GM19043 (cell line): ENCODE results near the gene FOXP2.
"Not testable (repeated sequence)": the region's sequence is repeated elsewhere in the genome, so short reads cannot be mapped to it uniquely, and the experiment has no call there.

Experiments used
- ATAC-seq: cut with Tn5 transposase; IDR thresholded peaks from one replicate; pipeline ENCODE4 v1.9.1; 2021; ENCODE audit warnings: low read depth; ENCODE audit not compliant: unreplicated experiment

FOXP2 gene

DNA sequence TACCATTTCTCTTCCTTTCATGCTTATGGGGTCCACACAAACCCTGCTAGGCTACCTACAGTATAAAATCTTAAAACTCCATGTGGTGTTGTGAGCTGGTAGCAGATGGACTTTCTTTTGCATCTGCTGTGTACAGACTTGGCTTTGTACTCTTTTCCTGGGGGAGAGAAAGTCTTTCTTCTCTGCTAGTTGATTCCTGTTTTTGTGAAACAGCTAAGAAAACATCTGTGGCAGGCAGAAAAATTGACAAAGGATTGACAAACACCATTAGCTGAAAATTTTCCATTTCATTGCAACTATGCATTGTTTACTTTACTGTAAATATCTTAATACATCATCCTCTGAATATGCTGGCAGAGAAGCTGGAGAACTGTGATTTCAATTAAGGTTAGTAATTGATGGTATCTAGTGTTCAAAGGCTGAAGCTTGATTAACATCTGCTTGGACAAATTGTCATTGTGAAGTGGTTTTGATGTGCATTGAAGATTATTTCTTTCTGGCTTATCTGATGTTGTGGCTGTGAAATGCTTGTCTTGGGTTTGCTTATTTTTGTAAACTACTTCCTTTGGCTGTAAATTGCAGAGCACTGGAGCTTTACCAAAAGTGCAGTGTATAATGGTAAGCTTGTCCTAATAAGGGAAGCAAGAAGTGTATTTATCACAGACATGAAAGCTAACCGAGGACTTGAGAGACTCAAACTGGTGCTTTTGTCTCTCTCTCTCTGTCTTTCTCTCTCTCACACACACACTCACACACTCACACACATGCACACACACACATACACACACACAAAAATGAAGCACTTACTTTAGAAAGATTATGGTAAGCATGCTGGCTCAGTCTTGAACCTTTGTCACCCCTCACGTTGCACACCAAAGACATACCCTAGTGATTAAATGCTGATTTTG is at the start of gene FOXP2:
TSS of gene FOXP2 (plus strand) at position 660 of the 908 bp plus-strand sequence. CDS start 11,697 bp downstream, outside the sequence.
- no peak for ATAC-seq

DNA sequence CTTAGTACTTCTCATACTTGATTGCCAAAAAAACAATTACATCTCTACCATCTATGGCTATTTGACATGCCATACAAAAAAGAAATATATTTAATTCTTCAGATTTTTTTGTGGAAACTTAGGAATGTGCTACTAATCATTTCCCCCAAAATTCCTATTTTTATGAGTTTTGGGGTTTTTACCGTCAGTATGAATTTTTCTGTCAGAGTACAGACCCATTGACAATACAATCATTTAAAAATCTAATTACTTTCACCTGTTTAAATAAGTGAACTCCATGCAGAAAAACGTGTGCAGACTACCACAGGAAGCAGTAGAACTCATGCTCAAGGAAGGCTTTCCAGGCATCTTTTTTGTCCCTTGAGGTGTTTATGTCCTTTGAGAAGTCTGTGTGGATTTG is 48.8 kb upstream of the FOXP2 start:
- no peak for ATAC-seq

DNA sequence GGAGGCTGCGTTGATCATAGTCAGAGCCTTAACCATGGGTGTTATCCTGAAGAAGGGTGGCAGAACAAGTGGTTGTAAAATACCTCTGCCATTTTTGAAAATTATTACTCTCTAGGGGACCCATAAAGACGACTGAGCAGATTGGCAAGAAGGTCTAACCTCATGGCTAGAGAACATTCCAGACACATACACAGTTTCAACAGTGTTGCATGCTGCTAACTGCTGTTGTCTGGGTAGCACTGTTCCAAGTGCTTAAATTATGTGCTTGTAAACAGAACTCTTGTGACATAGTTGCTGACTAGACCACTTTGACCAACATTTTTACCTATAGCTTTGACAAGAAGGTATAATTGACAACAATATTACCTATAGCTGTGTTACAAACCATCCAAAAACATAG is 46.1 kb upstream of the FOXP2 start:
- ATAC-seq = no peak

DNA sequence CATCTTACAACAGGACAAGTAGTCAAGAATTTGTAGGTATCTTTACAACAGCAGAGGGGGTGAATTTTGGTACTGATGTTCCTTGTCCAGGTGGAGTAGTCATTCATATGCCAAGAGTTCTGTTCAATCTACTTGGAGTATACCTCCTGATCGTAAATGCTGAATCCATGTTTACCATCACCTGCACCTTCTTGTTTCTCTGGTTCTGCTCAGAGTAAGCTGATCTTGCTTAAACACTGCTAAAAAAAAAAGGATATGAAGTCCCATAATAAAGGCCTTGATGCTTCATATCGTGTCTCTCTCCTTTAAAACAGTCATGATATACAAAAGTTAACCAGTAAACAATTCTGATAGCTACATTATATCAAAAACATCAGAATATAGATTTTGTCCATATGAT is 45.3 kb upstream of the FOXP2 start:
- ATAC-seq = no peak

DNA sequence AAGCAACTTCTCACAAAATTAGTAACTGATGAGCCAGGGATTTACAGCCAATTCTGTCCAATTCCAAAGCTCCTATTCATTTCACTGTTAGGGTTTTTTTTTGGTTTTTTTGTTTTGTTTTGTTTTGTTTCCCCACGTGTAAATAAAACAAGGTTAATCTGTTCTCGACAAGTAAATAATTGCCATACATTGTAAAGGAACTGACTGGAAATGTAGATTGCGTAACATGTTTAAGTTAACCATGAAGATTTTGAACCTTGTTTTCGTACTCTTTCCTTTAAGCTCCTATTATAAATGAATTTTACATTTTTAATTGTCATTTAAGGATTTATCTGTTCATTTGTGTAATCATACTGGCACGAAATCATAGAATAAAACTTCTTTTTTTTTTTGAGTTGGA is 42.0 kb upstream of the FOXP2 start:
- ATAC-seq = no peak

DNA sequence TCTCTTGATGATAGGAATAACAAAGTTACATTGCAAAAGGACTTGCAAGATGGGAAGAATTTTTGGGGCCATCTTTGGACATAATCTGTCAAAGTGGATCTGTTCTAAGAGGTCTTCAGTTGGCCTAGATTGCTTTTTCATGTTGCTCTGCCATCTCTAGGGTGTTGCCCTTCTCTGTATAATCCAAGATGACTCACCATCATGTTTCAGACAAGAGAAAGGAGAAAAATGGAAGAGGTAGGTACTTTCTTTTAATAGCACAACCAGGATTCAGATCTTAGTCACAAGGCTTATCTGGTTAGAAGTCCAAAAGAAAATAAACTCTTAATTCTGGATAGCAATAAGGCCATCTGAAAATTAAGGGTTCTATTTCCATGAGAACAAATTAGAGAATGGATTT is 38.7 kb upstream of the FOXP2 start:
- no peak for ATAC-seq

DNA sequence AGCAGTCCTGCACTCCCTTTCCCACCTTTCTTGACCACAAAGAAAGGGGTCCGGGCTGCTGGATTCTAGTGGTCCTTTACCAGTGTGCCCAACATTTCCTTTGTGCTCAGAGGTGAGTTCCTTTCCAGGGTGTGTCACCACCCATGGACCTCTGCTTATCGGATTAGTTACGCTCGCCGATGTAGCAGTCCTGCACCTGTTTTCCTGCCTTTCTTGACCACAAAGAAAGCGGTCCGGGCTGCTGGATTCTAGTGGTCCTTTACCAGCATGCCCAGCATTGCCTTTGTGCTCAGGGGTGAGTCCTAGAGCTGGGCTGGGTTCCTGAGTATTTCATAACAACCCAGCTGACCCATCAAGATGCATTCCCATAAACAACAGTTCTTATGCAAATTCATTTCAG is 30.7 kb upstream of the FOXP2 start:
- not testable (repeated sequence) for ATAC-seq

DNA sequence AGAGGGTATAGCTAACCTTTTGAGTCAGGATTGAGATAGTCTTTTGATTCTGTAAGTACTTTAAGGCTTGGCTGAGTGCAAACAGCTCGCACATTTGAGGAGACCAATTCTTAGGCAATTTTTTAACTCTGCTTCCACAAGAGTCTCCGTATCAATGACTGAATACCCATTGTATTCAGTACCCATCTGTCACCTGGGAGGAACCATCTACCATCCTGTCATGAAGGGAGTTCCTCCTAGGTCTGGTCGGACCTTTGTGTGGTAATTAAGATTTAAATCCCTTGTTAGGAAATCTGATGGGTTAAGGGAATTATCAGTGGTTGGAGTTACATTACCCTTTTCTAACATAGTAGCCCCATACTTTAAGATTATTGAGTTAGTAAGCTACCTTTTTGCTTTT is 30.3 kb upstream of the FOXP2 start:
- not testable (repeated sequence) for ATAC-seq

DNA sequence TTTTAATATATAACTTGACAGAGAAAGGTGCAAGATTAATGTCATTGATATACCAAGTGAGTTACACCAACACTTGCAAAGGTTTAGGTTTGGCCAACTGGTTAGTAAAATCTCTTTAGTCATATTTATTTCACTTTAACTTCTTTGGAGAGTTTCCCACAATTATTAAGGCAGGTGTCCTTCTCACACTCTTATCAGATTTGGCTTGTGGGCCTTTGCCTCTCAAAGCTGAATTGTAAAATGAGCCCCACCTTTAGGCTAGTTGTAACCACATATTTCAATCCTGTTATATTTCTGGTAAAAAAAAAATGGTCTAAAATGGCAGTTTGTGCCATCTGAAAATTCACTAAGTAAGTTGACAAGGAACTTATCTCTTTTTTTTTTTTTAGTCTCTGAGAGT is 26.6 kb upstream of the FOXP2 start:
- no peak for ATAC-seq

DNA sequence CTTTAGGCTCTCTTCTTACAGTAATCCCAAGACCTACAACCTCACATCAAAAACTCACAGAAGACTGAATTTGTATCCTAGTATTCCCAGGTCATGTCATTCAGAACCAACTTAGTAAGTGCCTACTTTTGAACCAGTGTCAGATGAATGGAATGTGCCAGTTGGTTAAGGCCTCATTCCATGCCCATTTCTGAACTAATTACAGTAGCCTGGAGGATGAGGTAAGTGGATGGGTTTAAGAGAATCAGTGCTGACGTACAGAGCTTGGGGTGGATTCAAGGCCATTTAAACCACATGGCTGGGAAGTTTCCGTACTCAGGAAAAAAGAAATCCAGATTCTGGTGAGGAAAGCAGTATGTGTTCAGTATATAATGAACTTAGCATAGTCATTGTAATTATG is 21.9 kb upstream of the FOXP2 start:
- ATAC-seq = no peak

DNA sequence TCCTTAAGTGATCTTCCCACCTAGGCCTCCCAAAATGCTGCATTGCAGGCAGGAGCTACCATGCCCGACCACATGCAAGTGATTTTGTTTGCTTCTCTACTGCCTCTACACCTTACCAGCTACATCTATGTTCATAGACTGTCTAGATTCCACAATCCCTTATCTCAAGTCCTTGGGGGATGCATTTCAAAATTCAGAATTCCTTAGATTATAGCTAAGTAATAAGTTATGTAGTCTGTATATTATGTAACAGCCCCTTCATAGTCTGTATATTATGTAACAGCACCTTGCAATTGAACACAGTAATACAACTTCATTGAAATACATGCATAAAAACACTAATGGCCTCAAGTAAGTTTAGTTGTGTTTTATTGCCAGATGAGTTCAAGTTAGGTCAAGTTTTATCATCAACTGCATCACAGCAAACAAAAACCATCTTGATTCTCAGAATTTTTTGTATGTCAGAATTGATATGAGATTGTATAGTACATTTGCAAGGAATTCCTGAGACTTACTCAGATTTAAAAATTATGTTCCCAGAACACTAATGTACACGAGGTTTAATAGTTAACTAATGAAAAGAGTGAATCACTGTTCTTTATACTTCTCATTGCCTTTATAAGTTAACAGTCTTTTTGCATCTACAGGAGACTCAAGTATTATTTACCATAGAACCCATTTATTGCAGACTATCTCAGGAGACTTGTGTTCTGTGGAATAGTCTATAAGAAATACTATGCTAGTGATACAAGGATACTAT is 11.6 kb upstream of the FOXP2 start:
- no peak for ATAC-seq

DNA sequence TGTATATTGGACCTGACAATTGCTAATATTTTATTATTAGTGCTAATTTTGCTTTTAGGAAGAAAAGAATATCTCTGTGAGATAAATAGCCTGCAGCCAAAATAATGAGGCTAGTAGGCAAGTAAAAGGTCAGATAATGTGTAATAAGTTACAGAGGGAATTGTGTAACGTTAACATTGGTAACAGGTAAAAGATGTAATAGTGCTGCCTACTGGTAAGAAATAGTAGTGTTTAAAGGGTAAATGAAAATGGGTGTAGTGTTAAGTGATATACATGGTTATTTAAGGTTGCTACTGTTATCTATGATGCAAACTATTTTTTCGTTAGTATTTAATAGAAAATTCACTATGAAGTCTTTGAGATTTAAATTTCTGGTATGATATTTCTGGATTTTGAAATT is 9.2 kb upstream of the FOXP2 start:
- ATAC-seq = peak; percentile 55

DNA sequence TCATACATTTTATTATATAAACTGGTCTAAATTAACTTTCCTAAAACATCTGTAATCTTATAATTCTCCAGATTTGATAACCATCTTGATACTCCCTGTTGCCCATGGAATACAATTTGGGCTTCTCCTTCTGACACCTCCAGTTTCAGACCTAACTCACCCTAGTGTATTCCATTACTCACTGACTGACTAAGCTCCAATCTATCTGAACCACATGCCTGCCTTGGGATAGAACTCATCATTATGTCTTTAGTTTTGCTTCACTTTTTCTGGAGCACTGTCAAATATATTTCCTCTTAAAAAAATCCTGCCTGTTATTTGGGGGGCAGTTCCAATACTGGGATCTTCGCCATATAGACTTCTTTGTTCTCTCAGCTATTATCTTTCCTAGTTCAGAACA is 4.9 kb upstream of the FOXP2 start:
- no peak for ATAC-seq

DNA sequence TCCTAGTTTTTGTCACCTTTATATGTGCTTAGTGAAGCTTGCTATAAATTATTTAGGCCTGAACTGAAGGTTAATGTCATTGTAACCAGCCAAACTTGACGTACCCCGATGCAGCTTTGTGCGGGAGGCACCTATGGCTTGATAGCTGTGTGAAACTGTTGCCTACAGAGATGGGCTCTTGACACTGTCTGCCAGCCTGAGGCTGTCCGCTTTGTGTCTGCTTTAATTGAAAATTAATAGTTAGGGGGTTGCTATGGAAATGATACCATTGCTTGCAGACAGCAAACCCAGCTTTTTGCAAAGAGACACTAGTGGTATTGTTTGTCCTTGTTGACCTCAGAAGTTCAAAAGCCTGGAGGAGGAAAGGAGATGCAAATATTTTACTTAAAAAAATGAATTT is 2.1 kb upstream of the FOXP2 start:
- ATAC-seq = no peak

DNA sequence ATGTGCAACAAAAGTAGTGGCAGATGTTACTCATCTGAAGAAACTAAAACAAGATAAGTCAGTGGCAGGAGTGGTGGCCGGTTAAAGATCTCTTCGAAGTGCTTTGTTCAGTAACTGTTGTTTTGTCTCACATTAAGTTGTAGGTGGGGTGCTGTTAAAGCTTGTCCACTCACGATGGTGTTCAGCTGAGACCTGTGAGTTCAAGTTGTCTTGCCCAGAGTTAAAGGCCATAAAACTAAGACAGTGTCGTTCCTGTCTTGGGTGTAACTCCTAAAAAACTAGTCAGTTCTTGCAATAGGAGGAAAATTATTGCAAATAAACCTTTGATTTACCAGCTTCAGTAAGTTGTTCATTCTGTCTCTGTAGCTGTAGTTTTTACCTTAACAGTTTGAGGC is 857 bp upstream of the FOXP2 start:
- ATAC-seq = no peak

DNA sequence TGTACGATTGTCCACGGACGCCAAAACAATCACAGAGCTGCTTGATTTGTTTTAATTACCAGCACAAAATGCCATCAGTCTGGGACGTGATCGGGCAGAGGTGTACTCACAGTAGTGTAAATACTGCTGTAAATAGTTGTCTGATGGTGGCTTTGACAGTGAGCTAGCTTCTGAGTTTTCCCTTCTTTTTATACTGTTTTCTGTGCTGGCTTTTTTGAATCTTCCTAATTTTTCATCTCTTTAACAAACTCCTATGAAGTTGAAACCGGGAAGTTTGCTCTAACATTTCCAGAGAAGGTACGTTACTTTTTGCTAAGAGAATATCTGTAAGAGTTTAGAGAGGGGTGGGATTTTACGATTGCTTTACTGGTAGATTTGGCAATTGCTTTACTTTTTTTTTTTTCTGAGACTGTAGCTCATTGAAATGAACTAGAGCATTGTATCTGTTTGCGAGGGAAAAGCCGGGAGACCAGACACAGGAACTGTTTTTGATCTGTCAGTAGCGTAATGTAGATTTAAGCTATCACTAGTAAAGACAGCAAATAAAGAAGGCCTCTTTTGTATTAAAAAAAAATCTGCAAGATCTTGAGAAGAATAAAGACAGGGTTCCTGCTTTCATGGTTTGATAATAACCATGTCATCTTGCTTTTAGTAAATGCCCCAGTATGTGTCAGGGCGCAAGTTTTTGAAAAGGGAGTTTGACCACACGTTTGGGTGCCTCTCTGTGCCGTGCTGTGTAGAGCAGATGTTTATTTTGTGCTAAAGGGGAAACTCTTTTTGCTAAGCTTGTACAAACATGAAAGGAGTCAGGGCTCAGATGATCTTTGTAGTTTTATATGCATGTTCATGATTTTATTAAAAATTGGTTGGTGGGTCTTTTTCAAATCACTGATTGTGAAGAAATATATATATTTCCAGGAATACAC is 712 bp downstream of the FOXP2 start:
- ATAC-seq = no peak

DNA sequence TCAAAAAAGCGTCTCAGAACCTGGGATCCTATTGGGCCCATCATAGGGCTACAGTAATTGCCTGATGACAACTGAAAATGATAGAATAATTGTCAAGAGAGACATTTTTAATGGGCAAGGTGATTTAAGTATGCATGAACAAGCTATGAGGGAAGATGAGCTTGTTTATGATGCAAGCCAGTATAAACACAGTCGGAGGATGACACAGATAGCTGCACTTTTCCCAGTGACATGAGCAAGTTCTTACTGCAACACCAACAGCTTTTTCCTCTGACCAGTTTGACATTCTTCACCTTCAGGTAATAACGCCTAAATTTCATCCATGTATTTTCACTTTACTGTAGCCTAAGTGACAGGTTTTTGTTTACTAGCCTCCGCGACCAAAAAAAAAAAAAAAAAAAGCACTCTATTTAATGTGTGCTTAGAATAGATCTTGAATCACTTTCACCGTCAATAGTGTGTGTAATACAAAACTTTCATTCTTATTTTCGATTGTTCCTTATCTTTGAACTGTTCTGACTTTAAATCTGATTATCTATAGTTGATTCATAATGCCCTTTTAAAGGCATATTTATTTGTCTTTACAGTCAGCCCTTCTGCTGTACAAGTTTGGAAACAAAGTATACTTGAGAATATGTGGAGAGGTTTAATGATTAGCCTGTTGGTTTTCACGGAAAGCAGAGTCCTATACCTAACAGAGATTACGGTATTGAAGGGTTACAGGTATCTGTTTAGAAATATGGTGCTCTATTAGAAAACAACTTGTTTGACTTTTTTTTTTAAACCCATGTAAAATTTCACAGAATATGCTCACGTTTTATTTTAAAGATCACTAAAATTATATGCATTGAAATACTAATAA is 1.7 kb downstream of the FOXP2 start:
- ATAC-seq = no peak

DNA sequence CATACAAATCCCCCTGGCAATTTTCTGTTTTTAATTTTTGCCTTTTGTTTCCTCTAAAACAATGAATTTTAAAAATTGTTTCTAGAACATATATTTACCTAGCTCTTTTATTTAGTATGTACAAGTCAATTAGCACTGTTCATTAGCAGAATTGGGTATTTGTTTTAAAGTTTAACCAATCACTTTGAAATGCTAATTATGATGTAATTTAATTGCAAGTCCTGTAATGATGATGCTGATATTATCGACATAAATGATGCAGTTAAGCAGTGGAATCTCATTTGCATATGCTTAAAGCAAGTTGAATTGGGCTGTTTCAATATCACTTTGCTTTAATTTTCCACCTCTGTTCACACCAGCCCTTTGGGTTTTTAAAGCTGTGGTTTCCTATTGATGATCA is 2.7 kb downstream of the FOXP2 start:
- ATAC-seq = no peak

DNA sequence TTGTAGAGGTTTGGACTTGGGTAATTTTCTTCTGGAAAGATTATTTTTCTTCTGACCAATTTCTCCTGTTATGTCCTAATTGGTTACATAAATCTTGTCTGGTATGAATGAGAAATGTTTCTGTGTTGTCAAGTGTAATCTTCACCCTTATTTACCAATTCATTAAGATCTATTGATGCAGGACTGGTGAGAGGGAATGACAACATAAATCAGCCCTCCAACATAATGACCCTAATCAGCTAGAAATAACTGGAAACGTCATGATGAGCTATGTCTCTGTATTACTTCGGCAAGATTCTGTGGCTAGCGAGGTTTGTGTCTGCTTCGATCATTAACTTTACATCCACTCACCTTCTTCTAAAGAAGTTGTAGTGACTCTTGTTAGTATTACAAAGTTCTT is 3.5 kb downstream of the FOXP2 start:
- ATAC-seq = no peak
